Panc1 (cell line): ENCODE measurements around the gene SLC38A1.

Experiments
- POLR2AphosphoS5 ChIP-seq: IDR thresholded peaks from 2 replicates; pipeline ENCODE4 v1.6.1; 2012; ENCODE audit warnings: mild to moderate bottlenecking, low read depth, low read length, moderate library complexity
- SIN3A ChIP-seq: IDR thresholded peaks from 2 replicates; pipeline ENCODE4 v1.6.1; 2012; ENCODE audit warnings: low read depth, mild to moderate bottlenecking, low read length, moderate library complexity, borderline replicate concordance; ENCODE audit not compliant: insufficient read depth
- TCF7L2 ChIP-seq: IDR thresholded peaks from 2 replicates; pipeline ENCODE4 v1.6.1; 2011; ENCODE audit warnings: mild to moderate bottlenecking, low read depth, low read length, inconsistent platforms
- TF ChIP-seq, protein P1 (sequence below): fragments of 450-650 bp; IDR thresholded peaks from 2 replicates; pipeline ENCODE4 v1.5.1; 2017; ENCODE audit warnings: mild to moderate bottlenecking
- TF ChIP-seq, protein P2 (sequence below), 2 experiments: IDR thresholded peaks; 2 replicates each; pipeline ENCODE4 v1.6.1; 2011 to 2012; ENCODE audit warnings: low read depth in 2 of 2, control low read depth in 1 of 2, low read length in 1 of 2, mild to moderate bottlenecking in 1 of 2, moderate library complexity in 1 of 2; ENCODE audit not compliant: insufficient read depth in 1 of 2

DNA sequence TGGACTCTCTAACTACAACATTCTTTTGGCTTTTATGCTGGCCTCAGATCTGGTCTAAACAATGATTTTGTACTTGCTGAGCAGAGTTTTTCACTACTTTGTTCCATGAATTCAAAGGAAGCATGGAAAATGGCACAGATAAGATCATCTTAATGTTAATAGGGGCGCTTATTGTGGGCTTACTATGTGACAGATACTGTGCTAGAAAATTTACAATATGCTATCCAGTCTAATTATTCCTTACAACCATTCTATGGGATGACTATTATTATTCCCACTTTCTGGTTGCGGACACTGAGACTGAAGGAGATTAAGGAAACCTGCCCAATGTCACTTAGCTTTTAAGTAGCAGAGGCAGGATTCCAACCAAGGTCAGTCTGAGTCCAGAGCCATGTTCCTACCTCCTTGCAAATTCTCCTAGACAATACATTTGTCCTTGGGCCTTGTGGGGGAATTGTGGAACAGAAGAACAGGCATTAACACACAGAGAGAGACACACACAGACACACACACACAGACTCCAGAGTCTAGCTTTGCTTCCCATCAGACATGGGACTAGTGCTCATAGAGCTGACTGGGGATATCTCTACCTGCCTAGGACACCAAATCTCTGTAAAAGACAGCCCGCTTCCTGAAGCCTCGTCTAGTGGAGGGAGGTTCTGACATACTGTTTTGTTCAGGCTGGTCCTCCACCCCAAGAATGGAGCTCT is 107.7 kb downstream of the SLC38A1 start:
- TF ChIP-seq, protein P1, sequence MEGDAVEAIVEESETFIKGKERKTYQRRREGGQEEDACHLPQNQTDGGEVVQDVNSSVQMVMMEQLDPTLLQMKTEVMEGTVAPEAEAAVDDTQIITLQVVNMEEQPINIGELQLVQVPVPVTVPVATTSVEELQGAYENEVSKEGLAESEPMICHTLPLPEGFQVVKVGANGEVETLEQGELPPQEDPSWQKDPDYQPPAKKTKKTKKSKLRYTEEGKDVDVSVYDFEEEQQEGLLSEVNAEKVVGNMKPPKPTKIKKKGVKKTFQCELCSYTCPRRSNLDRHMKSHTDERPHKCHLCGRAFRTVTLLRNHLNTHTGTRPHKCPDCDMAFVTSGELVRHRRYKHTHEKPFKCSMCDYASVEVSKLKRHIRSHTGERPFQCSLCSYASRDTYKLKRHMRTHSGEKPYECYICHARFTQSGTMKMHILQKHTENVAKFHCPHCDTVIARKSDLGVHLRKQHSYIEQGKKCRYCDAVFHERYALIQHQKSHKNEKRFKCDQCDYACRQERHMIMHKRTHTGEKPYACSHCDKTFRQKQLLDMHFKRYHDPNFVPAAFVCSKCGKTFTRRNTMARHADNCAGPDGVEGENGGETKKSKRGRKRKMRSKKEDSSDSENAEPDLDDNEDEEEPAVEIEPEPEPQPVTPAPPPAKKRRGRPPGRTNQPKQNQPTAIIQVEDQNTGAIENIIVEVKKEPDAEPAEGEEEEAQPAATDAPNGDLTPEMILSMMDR: no peak
- TF ChIP-seq POLR2AphosphoS5: no peak
- TF ChIP-seq, protein P2, sequence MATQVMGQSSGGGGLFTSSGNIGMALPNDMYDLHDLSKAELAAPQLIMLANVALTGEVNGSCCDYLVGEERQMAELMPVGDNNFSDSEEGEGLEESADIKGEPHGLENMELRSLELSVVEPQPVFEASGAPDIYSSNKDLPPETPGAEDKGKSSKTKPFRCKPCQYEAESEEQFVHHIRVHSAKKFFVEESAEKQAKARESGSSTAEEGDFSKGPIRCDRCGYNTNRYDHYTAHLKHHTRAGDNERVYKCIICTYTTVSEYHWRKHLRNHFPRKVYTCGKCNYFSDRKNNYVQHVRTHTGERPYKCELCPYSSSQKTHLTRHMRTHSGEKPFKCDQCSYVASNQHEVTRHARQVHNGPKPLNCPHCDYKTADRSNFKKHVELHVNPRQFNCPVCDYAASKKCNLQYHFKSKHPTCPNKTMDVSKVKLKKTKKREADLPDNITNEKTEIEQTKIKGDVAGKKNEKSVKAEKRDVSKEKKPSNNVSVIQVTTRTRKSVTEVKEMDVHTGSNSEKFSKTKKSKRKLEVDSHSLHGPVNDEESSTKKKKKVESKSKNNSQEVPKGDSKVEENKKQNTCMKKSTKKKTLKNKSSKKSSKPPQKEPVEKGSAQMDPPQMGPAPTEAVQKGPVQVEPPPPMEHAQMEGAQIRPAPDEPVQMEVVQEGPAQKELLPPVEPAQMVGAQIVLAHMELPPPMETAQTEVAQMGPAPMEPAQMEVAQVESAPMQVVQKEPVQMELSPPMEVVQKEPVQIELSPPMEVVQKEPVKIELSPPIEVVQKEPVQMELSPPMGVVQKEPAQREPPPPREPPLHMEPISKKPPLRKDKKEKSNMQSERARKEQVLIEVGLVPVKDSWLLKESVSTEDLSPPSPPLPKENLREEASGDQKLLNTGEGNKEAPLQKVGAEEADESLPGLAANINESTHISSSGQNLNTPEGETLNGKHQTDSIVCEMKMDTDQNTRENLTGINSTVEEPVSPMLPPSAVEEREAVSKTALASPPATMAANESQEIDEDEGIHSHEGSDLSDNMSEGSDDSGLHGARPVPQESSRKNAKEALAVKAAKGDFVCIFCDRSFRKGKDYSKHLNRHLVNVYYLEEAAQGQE (IDR thresholded peaks at IDR 0.05; ENCODE audit: insufficient read depth in 1 of 2, low read depth in 2 of 2, low read length in 1 of 2): no peak
- TF ChIP-seq TCF7L2: no peak
- TF ChIP-seq SIN3A: no peak
